ENCODE results near the gene TSG101.

TSG101 gene

GRCh38 chr11:18459634-18460033, 67.1 kb downstream of the TSG101 start:
- peaks cover 18% of the 10 kb centered on the region for H3K4me1 ChIP-seq (ENCODE audit: low read depth, poor library complexity, severe bottlenecking)
- no peaks in the 10 kb centered on the region for H3K36me3 ChIP-seq (ENCODE audit: insufficient read depth)
- TF ChIP-seq, protein P1, sequence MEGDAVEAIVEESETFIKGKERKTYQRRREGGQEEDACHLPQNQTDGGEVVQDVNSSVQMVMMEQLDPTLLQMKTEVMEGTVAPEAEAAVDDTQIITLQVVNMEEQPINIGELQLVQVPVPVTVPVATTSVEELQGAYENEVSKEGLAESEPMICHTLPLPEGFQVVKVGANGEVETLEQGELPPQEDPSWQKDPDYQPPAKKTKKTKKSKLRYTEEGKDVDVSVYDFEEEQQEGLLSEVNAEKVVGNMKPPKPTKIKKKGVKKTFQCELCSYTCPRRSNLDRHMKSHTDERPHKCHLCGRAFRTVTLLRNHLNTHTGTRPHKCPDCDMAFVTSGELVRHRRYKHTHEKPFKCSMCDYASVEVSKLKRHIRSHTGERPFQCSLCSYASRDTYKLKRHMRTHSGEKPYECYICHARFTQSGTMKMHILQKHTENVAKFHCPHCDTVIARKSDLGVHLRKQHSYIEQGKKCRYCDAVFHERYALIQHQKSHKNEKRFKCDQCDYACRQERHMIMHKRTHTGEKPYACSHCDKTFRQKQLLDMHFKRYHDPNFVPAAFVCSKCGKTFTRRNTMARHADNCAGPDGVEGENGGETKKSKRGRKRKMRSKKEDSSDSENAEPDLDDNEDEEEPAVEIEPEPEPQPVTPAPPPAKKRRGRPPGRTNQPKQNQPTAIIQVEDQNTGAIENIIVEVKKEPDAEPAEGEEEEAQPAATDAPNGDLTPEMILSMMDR (conservative IDR thresholded peaks at IDR 0.05; ENCODE audit: low read depth, low read length), result no peak
- no peaks in the 10 kb centered on the region for H4K20me1 ChIP-seq (ENCODE audit: insufficient read depth)
- H3K27me3 ChIP-seq (ENCODE audit: insufficient read depth, low read depth), result no peaks in the 10 kb centered on the region
- H3K9ac ChIP-seq, result no peak overlapping the region
- no peak overlapping the region for H3K4me2 ChIP-seq
- H2AFZ ChIP-seq (ENCODE audit: low read depth), result no peak overlapping the region
- H3K27ac ChIP-seq, result no peak overlapping the region
- H3K4me3 ChIP-seq (IDR thresholded peaks at IDR 0.05; ENCODE audit: insufficient read depth, low read depth, low read length), result no peak overlapping the region
- H3K79me2 ChIP-seq (ENCODE audit: insufficient read depth, low read depth), result no peaks in the 10 kb centered on the region

GRCh38 chr11:18457450-18457849, 69.3 kb downstream of the TSG101 start:
- Histone ChIP-seq H3K9ac (no peak overlapping the region), H4K20me1 (ENCODE audit: insufficient read depth) (no peaks in the 10 kb centered on the region), H3K27me3 (ENCODE audit: insufficient read depth, low read depth) (no peaks in the 10 kb centered on the region), H3K4me3 (IDR thresholded peaks at IDR 0.05; ENCODE audit: insufficient read depth, low read depth, low read length) (no peak overlapping the region), H2AFZ (ENCODE audit: low read depth) (no peak overlapping the region), H3K79me2 (ENCODE audit: insufficient read depth, low read depth) (no peaks in the 10 kb centered on the region), H3K4me1 (ENCODE audit: low read depth, poor library complexity, severe bottlenecking) (peaks cover under 1% of the 10 kb centered on the region), H3K27ac (no peak overlapping the region), H3K4me2 (no peak overlapping the region), H3K36me3 (ENCODE audit: insufficient read depth) (no peaks in the 10 kb centered on the region)
- TF ChIP-seq, protein P1 (conservative IDR thresholded peaks at IDR 0.05; ENCODE audit: low read depth, low read length), result no peak

GRCh38 chr11:18455686-18456372, 70.9 kb downstream of the TSG101 start, which contains the start of gene LDHAL6A:
Gene LDHAL6A (plus strand): TSS chr11:18455856. CDS start chr11:18456681, 825 bp downstream.
- Histone ChIP-seq H3K4me3 (IDR thresholded peaks at IDR 0.05; ENCODE audit: insufficient read depth, low read depth, low read length) (no peak within 1 kb of the TSS), H3K4me1 (ENCODE audit: low read depth, poor library complexity, severe bottlenecking) (no peaks in the 10 kb centered on the region), H3K27ac (no peak within 1 kb of the TSS), H2AFZ (ENCODE audit: low read depth) (no peak within 1 kb of the TSS), H3K4me2 (no peak within 1 kb of the TSS), H3K79me2 (ENCODE audit: insufficient read depth, low read depth) (no peaks in the 10 kb centered on the region), H3K27me3 (ENCODE audit: insufficient read depth, low read depth) (no peaks in the 10 kb centered on the region), H3K9ac (no peak within 1 kb of the TSS), H4K20me1 (ENCODE audit: insufficient read depth) (no peaks in the 10 kb centered on the region), H3K36me3 (ENCODE audit: insufficient read depth) (no peaks in the 10 kb centered on the region)
- TF ChIP-seq, protein P1 (conservative IDR thresholded peaks at IDR 0.05; ENCODE audit: low read depth, low read length), result no peak

- no peaks in the 10 kb centered on the region for H3K36me3 ChIP-seq (ENCODE audit: insufficient read depth)
- H3K79me2 ChIP-seq (ENCODE audit: insufficient read depth, low read depth), result no peaks in the 10 kb centered on the region
- H3K4me2 ChIP-seq, result no peak overlapping the region
- TF ChIP-seq, protein P1 (conservative IDR thresholded peaks at IDR 0.05; ENCODE audit: low read depth, low read length), result no peak
- H3K27me3 ChIP-seq (ENCODE audit: insufficient read depth, low read depth), result no peaks in the 10 kb centered on the region
- no peak overlapping the region for H2AFZ ChIP-seq (ENCODE audit: low read depth)
- H4K20me1 ChIP-seq (ENCODE audit: insufficient read depth), result no peaks in the 10 kb centered on the region
- H3K27ac ChIP-seq, result no peak overlapping the region
- H3K4me1 ChIP-seq (ENCODE audit: low read depth, poor library complexity, severe bottlenecking), result no peaks in the 10 kb centered on the region
- no peak overlapping the region for H3K4me3 ChIP-seq (IDR thresholded peaks at IDR 0.05; ENCODE audit: insufficient read depth, low read depth, low read length)
- H3K9ac ChIP-seq, result no peak overlapping the region
Measured at GRCh38 chr11:18452927-18453326, 73.8 kb downstream of the TSG101 start.

All from KMS-11 (cell line).